Heart right ventricle (tissue), 16 donors: ENCODE data around the gene SOS2. TPM values are rescaled to one million over a fixed set of nuclear protein-coding genes. Genes with fewer than 3 reads are reported as not detected.
"Not testable (repeated sequence)": the region's sequence is repeated elsewhere in the genome, so short reads cannot be mapped to it uniquely, and the experiment has no call there.

Experiments used
- ATAC-seq, 8 donors: fragments of 200-7000 bp; cut with Tn5 transposase; one replicate each; pipeline ENCODE4 v1.9.1; 2020; ENCODE audit warnings: mild to moderate bottlenecking in 8 of 8, moderate library complexity in 8 of 8, moderate number of reproducible peaks in 1 of 8
- DNase-seq, 2 donors: peaks; one replicate each; pipeline ENCODE4 v3.0.0-alpha.2; 2020
- H3K27ac ChIP-seq, 10 donors: fragments of 200-600 bp; sonication (generic) in 2 of 10; one replicate each; pipeline versions ENCODE4 v1.5.0 to v1.8.0; 2020 to 2022; ENCODE audit warnings: mild to moderate bottlenecking in 3 of 10
- H3K27me3 ChIP-seq, 7 donors: fragments of 200-600 bp; one replicate each; pipeline ENCODE4 v1.8.0; 2021 to 2022; ENCODE audit warnings: mild to moderate bottlenecking in 2 of 7
- H3K36me3 ChIP-seq, 9 donors: fragments of 200-600 bp; sonication (generic) in 1 of 9; one replicate each; pipeline versions ENCODE4 v1.5.0 to v1.8.0; 2020 to 2022; ENCODE audit warnings: mild to moderate bottlenecking in 2 of 9
- H3K4me1 ChIP-seq, 9 donors: fragments of 200-600 bp; sonication (generic) in 1 of 9; one replicate each; pipeline versions ENCODE4 v1.5.0 to v1.8.0; 2020 to 2022; ENCODE audit warnings: mild to moderate bottlenecking in 4 of 9
- H3K4me3 ChIP-seq, 10 donors: fragments of 200-600 bp; sonication (generic) in 2 of 10; one replicate each; pipeline versions ENCODE4 v1.5.0 to v1.8.0; 2020 to 2022; ENCODE audit warnings: mild to moderate bottlenecking in 7 of 10, moderate library complexity in 2 of 10
- H3K9me3 ChIP-seq, 11 donors: fragments of 200-600 bp in 10 of 11; sonication (generic) in 2 of 11; one replicate each; pipeline versions ENCODE4 v1.5.0 to v1.8.0; 2013 to 2022; ENCODE audit warnings: mild to moderate bottlenecking in 2 of 11, control low read depth in 1 of 11, moderate library complexity in 1 of 11
- CTCF ChIP-seq, 9 donors: fragments of 200-600 bp; sonication (generic) in 2 of 9; IDR thresholded peaks; one replicate each; pipeline versions ENCODE4 v1.5.0 to v1.8.0; 2021 to 2022; ENCODE audit warnings: antibody characterized with exemption in 9 of 9, mild to moderate bottlenecking in 5 of 9, moderate library complexity in 1 of 9
- WGBS, 2 donors: extraction: QIAGEN DNeasy Blood & Tissue Kit; methylation state at CpG; one replicate each; pipeline ENCODE4 v1.1.7; 2013; ENCODE audit warnings: inconsistent platforms in 1 of 2; 5-methylcytosine and 5-hydroxymethylcytosine counted together
- intact Hi-C, 10 donors: fragments of 100-400 bp; cut with DNase I; formaldehyde crosslinking; loops; one replicate each; pipeline versions ENCODE4 v1.11.1 to v1.14.2; 2022
- polyA plus RNA-seq, 2 donors: library from polyadenylated mRNA; stranded (reverse); fragments of 200-250 nt; gene quantifications; one replicate each; pipeline ENCODE4 v1.2.3, GENCODE V29; 2013
- total RNA-seq, 10 donors: library from RNA; stranded (reverse); fragmentation: NEBNext Ultra II Directional in 3 of 10; extraction: Animal tissue kit (Norgen Biotek cat#: 25700) in 3 of 10; gene quantifications; one replicate each; pipeline versions ENCODE4 v1.2.1 to v1.2.4, GENCODE V29; 2021 to 2023
- donor health status: Arrhythmogenic right ventricular cardiomyopathy.
- donor health status: ischemic (EF 13 %, LVEDD 7.1; RV severe dilation, severe dysfunction).
- donor health status: healthy with polysubstance abuse.
- donor health status: DM: no; HTN: yes; CAD: no.
- donor health status: DM: no; HTN: no; CAD: no.
- donor health status: ischemic (EF 25% LVEDD 6.9; RV normal size, moderate dysfunction).
- donor health status: ischemic (EF 25% LVEDD 5.7; RV mildly dilated, moderate dysfunction).
- donor health status: healthy.
- donor health status: DM: yes; HTN: yes; CAD: no.
- donor health status: Ischemic cardiomyopathy.
- donor health status: ischemic (EF 35%, LVEDD 5.7; RV mildly dilated, moderate dysfunction).
- donor health status: nonischemic (EF 11% LVEDD 7.7; RV severe dilation, severe dysfunction).
- donor health status: DM: yes; HTN: yes; CAD: no.
- donor health status: PGD.
- donor health status: ischemic (EF 29% LVEDD 5.4; RV normal size, mild dysfunction).
- donor health status: nonischemic (EF 23%, LVEDD 6.1; RV moderate dilation, normal function).

Gene SOS2
- total and polyA plus RNA-seq, 12 donors, result 10.1 to 40.0 (median 32.3) TPM

GRCh38 chr14:50082784-50083466, 148.5 kb downstream of the SOS2 start:
- H3K4me3 ChIP-seq, result no peak overlapping the region
- H3K9me3 ChIP-seq, result peaks cover 0 to 3% (median 0%) of the 10 kb centered on the region in 11 donors
- WGBS, 2 donors, result 87 to 92% methylated on average over 10 of the region's 10 CpGs
- H3K27ac ChIP-seq, result peak overlapping the region in 1 of 10 donors; percentile 92
- ATAC-seq, result peak in 3 of 8 donors; percentile 46 to 49 (median 49)
- H3K36me3 ChIP-seq, result no peaks in the 10 kb centered on the region
- no peak for DNase-seq
- intact Hi-C loops, result no loop called here
- H3K4me1 ChIP-seq, result peaks cover 0 to 30% (median 0%) of the 10 kb centered on the region in 9 donors
- TF ChIP-seq CTCF (IDR thresholded peaks at IDR 0.05), result no peak
- no peaks in the 10 kb centered on the region for H3K27me3 ChIP-seq

- DNase-seq (no peak), ATAC-seq (peak in 1 of 8 donors; percentile 58)
- intact Hi-C loops, result no loop called here
- peaks cover 0 to 3% (median 0%) of the 10 kb centered on the region in 11 donors for H3K9me3 ChIP-seq
- H3K27ac ChIP-seq, result peak overlapping the region in 1 of 10 donors; percentile 92
- H3K4me3 ChIP-seq, result no peak overlapping the region
- H3K4me1 ChIP-seq, result peaks cover 0 to 25% (median 0%) of the 10 kb centered on the region in 9 donors
- no peak for TF ChIP-seq CTCF (IDR thresholded peaks at IDR 0.05)
- WGBS, 2 donors, result 83 to 88% methylated on average over 8 of the region's 8 CpGs
- H3K36me3 ChIP-seq, result no peaks in the 10 kb centered on the region
- no peaks in the 10 kb centered on the region for H3K27me3 ChIP-seq
These were observed 149.1 kb downstream of the SOS2 start for GRCh38 chr14:50082308-50082742.

GRCh38 chr14:50079103-50079502, 152.3 kb downstream of the SOS2 start:
- H3K4me1 ChIP-seq, H3K27me3 ChIP-seq, H3K9me3 ChIP-seq, H3K4me3 ChIP-seq, H3K36me3 ChIP-seq, H3K27ac ChIP-seq, intact Hi-C loops, ATAC-seq, DNase-seq: not testable (repeated sequence)
- 94 to 100% methylated on average over 1 of the region's 1 CpG for WGBS, 2 donors

- H3K4me3 ChIP-seq, H3K9me3 ChIP-seq, H3K4me1 ChIP-seq, ATAC-seq, intact Hi-C loops, H3K27ac ChIP-seq, H3K27me3 ChIP-seq, H3K36me3 ChIP-seq, DNase-seq: not testable (repeated sequence)
- WGBS, 2 donors, result 92 to 99% methylated on average over 20 to 32 of the region's 32 CpGs
These were observed 157.7 kb downstream of the SOS2 start for GRCh38 chr14:50073663-50074062.

GRCh38 chr14:50072395-50072794, 159.0 kb downstream of the SOS2 start:
- intact Hi-C loops, result no loop called here
- Histone ChIP-seq H3K4me1 (peaks cover 0 to 5% (median 0%) of the 10 kb centered on the region in 9 donors), H3K27me3 (no peaks in the 10 kb centered on the region), H3K36me3 (no peaks in the 10 kb centered on the region), H3K9me3 (no peaks in the 10 kb centered on the region), H3K27ac (no peak overlapping the region), H3K4me3 (no peak overlapping the region)
- TF ChIP-seq CTCF (IDR thresholded peaks at IDR 0.05), result no peak
- DNase-seq (no peak), ATAC-seq (no peak)
- 44 to 100% methylated on average over 1 of the region's 1 CpG for WGBS, 2 donors
